Pons (tissue), 1 donor: ENCODE results near the gene ANKRD10.

ENCODE experiments used
- DNase-seq: peaks from one replicate; pipeline ENCODE4 v3.0.0-alpha.2; 2016; ENCODE audit warnings: low spot score

ANKRD10 gene

GRCh38 chr13:110914331-110915056, 375 bp downstream of the ANKRD10 start:
- DNase-seq, result peak; percentile 53

- DNase-seq, result no peak
Measured at GRCh38 chr13:110914081-110914330, 863 bp downstream of the ANKRD10 start.

- DNase-seq, result no peak
Measured at GRCh38 chr13:110913322-110914080, 1.4 kb downstream of the ANKRD10 start.

GRCh38 chr13:110912651-110913051, 2.2 kb downstream of the ANKRD10 start:
- no peak for DNase-seq

- no peak for DNase-seq
Measured at GRCh38 chr13:110911880-110912279, 3.0 kb downstream of the ANKRD10 start.

- no peak for DNase-seq
Measured at GRCh38 chr13:110910013-110910890, 4.6 kb downstream of the ANKRD10 start.

- DNase-seq, result no peak
Measured at GRCh38 chr13:110907951-110908898, 6.6 kb downstream of the ANKRD10 start.

GRCh38 chr13:110907301-110907700, 7.6 kb downstream of the ANKRD10 start:
- no peak for DNase-seq

GRCh38 chr13:110904748-110905147, 10.1 kb downstream of the ANKRD10 start:
- no peak for DNase-seq

GRCh38 chr13:110902370-110902769, 12.5 kb downstream of the ANKRD10 start:
- DNase-seq, result no peak

- no peak for DNase-seq
Measured at GRCh38 chr13:110897521-110897920, 17.3 kb downstream of the ANKRD10 start.

GRCh38 chr13:110897014-110897413, 17.9 kb downstream of the ANKRD10 start:
- DNase-seq, result no peak

- no peak for DNase-seq
Measured at GRCh38 chr13:110894086-110894485, 20.8 kb downstream of the ANKRD10 start.

GRCh38 chr13:110893571-110893970, 21.3 kb downstream of the ANKRD10 start:
- DNase-seq, result no peak

GRCh38 chr13:110890279-110891165, 24.3 kb downstream of the ANKRD10 start:
- DNase-seq, result no peak

- no peak for DNase-seq
Measured at GRCh38 chr13:110888390-110888789, 26.5 kb downstream of the ANKRD10 start.

- peak; percentile 93 for DNase-seq
Measured at GRCh38 chr13:110887597-110888333, 27.1 kb downstream of the ANKRD10 start.

GRCh38 chr13:110886870-110887596, 27.8 kb downstream of the ANKRD10 start:
- no peak for DNase-seq
